HG02840 (cell line): Measurements from ENCODE around the gene MUC22.

Source experiments
- ATAC-seq: cut with Tn5 transposase; IDR thresholded peaks from one replicate; pipeline ENCODE4 v1.9.1; 2021; ENCODE audit warnings: mild to moderate bottlenecking, moderate library complexity, moderate number of reproducible peaks; ENCODE audit not compliant: unreplicated experiment, low FRiP score

The MUC22 gene

DNA sequence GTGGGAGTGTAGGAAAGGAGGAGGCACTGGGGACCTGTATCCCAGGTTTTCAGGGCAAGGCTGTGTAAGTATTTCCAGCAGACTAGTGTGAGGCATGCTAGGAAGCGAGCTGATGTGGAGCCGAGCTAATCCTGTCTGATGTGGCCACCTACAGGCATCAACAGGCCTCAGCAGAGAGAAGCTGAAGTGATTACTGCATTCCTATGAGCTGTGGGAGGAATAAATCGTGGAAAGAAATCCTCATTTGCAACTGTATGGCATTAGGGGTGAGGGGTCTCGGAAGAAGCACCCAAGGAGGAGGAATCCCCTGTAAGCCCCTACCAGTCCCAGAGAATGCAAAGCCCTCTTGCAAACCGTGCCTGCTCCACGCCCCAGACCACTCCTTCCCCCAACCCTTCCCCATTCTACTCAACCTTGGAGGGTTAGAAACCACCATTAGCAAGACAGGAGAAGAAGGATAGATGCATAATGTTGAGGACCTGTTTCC, 60.5 kb downstream of the MUC22 start:
- ATAC-seq = no peak

DNA sequence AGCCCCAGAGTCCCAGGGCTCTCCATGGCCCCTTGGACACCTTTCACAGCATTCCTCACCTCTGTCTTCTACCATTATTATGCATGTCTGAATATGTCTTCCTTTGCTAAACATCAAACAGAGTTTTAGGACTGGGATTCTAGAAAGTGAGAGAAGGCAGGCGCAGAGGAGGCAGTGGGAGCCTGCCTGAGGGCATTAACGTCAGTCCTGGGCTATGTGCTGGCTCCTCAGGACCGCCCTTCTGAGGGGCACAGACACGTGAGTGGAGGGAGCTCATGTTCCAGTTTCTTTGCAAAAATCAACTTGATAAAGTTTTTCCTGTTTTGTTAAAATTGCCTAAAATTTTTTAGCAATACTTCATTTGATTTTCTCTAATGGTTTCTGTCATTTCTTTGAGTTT, 64.1 kb downstream of the MUC22 start:
- ATAC-seq = no peak

DNA sequence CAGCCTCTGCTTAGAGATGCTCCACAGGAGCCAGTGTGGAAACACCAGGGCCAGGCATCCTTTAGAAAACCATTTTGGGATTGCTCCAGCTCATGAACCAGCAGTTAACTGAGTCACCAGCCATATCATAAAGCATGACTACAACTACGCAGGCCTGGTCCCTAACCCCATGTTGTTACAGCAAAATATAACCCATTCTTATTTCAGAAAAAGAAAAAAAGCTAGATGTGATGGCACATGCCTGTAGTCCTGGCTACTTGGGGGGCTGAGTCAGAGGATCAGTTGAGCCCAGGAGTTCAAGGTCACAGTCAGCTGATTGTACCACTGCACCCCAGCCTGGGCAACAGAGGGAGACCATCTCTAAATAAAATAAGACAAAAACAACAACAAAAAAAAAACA, 65.3 kb downstream of the MUC22 start:
- ATAC-seq = no peak

DNA sequence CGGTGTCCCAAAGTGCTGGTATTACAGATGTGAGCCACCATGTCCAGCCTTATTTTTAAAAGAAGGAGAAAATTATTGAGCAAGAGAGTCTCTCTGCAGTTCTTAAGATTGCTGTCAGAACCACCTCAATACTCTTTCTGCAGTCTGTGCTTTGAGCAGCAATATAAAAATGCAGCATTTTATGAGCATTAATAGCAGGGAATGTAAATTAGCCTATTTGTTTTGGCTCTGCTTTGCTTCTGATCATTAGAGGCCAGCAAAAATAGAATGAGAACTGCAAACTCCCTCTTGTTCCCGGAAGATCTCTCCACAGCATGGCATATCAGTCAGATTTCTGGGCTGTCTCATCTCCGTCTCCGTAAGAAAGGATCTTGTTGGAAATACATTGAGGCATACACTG, 66.3 kb downstream of the MUC22 start:
- no peak for ATAC-seq

DNA sequence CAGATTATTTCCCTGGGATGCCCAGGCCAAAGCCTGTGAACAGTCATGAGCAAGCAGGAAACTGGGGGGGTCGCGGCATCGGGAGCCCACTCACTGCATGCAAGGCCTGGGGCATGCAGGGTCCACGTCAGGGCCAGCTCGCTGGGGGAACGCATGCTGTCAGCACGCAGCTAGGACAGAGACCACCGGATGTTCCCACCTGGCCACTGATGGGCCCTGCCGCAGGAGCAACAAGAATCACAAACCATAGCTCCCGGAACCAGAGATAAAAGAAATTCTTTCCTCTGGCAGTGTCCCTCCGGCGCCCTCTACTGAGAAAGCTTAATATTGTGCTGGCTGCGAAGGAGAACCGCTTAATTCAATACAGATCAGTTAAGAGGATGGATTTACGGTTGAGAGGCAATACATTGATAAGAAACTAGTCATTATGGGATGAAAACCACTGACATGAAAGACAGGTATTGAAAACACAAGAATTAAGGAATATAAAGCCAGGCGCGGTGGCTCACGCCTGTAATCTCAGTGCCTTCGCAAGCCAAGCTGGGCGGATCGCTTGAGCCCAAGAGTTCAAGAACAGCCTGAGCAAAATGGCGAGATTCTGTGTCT, 69.5 kb downstream of the MUC22 start:
- no peak for ATAC-seq

DNA sequence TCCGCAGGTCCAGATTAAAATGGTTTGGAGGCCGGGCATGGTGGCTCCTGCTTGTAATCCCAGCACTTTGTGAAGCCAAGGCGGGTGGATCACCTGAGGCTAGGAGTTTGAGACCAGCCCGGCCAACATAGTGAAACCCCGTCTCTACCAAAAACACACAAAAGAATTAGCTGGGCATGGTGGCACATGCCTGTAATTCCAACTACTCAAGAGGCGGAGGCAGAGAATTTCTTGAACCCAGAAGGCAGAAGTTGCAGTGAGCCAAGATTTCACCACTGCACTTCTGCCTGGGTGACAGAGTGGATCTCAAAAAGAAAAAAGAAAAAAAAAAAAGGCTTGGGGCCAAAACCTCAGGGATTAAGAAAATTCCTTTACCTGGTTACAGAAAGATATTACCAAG, 71.6 kb downstream of the MUC22 start:
- ATAC-seq = no peak

DNA sequence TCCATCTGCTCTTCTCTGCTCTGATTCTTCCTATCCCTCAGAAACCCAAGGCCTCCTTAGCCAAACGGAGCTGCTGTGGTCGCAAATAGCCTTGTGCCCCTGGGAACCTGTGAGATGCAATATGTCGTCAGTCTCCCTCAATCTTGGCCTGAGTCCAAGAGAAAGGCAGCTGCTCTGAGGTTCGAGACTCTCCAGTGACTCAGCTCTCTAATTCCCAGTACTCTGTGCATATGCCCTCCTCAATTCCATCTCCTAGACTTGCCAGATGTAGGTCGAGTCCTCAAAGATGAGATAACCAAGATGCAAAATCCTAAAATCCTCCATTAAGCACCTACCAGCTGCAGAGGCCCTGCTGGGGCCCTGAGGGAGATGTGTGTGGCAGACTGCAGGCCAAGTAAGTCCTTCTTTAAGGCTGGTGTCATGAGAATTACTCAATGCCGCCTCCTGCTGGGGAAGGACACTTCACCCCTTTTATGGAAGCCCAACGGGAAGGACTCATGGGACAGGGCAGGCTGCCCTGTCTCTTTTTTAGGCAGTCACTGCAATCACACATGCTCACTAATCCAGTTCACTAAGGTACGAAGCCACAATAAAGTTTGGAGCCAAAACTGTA, 73.6 kb downstream of the MUC22 start:
- no peak for ATAC-seq
